ENCODE data around the gene TMEM232.
A peak's percentile ranks its signal among the peaks of the same experiment; 100 is the strongest.
"Not testable (repeated sequence)": the region's sequence is repeated elsewhere in the genome, so short reads cannot be mapped to it uniquely, and the experiment has no call there.

Gene TMEM232

DNA sequence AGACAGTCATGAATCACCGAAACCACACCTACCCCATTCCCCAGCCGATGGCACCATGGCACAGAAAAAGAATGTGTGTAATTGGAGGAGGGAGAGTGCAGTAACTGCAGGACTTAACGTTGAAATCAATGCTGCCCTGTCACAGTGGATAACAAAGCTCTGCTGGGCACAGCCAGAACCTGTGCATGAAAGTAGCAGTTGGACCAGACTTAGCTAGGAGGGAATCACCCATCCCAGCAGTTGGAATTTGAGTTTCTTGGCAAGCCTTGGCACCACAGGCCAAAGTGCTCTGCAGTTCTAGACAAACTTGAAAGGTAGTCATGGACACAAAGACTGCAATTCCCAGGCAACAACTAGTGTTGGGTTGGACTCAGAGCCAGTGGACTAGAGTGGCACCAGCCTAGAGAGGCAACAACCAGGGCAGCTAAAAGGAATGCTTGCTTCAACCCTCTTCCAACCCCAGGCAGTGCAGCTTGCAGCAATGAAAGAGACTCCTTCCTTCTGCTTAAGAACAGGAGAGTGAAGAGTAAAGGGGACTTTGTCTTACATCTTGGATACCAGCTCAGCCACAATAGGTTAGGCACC is 19.1 kb downstream of the TMEM232 start:
- no peak overlapping the region for H3K4me3 ChIP-seq (ENCODE audit: low read depth, low read length)
- TF ChIP-seq, protein P1, sequence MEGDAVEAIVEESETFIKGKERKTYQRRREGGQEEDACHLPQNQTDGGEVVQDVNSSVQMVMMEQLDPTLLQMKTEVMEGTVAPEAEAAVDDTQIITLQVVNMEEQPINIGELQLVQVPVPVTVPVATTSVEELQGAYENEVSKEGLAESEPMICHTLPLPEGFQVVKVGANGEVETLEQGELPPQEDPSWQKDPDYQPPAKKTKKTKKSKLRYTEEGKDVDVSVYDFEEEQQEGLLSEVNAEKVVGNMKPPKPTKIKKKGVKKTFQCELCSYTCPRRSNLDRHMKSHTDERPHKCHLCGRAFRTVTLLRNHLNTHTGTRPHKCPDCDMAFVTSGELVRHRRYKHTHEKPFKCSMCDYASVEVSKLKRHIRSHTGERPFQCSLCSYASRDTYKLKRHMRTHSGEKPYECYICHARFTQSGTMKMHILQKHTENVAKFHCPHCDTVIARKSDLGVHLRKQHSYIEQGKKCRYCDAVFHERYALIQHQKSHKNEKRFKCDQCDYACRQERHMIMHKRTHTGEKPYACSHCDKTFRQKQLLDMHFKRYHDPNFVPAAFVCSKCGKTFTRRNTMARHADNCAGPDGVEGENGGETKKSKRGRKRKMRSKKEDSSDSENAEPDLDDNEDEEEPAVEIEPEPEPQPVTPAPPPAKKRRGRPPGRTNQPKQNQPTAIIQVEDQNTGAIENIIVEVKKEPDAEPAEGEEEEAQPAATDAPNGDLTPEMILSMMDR (conservative IDR thresholded peaks at IDR 0.05; ENCODE audit: low read depth, low read length): no peak
- no peak for DNase-seq (ENCODE audit: low read depth)

DNA sequence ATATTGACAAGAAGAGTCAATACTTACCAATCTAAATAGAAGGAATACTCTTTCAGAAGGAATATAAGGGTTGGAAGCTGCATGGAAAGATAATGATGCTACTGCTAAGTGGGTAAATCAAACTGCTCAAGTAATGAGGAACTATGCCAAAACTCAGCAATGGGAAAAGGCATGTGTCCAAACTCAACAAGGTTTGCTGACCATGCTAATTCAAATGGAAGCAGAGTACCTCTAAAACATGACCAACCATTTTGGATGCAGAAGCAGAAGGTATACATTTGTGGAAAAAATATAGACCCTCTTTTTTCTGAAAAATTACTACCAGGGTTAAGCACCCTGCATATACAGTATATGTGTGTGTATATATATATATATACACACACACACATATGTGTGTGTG is 21.1 kb downstream of the TMEM232 start:
- DNase-seq (ENCODE audit: low read depth): no peak
- TF ChIP-seq, protein P1 (conservative IDR thresholded peaks at IDR 0.05; ENCODE audit: low read depth, low read length): no peak
- no peak overlapping the region for H3K4me3 ChIP-seq (ENCODE audit: low read depth, low read length)

DNA sequence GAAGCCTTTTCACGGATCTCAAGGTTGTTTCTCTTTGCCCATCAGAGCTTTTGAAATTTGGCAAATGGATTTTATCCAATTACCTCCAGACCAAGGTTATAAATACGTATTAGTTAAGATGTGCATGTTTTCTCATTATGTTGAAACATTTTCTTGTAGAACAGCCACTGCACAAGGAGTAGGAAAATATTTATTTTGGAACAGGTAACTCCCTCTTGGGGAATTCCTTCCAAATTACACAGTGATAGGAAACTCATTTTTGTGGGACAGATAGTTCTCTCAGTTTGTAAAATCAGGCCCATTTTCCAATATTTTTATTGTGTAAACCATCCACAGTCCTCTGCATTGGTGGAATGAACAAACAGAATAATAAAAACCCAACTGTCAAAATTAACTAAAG is 23.0 kb downstream of the TMEM232 start:
- no peak overlapping the region for H3K4me3 ChIP-seq (ENCODE audit: low read depth, low read length)
- TF ChIP-seq, protein P1 (conservative IDR thresholded peaks at IDR 0.05; ENCODE audit: low read depth, low read length): no peak
- DNase-seq (ENCODE audit: low read depth): no peak

DNA sequence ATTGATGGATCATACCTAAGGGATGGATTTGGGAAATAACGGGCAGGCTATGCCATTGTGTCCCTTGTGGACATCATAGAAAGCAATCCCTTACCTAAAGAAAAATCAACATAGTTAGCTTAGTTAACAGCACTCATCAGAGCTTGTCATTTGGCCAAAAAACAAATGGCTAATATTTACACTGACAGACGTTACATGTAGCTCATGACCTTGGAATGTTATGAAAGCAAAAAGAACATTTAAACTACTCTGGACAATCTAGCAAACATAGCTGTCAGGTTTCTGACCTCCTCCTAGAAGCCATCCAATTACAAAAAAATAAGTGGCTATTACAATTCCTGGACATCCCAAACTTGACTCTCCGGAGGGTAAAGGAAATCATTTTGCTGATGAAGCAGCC is 23.8 kb downstream of the TMEM232 start:
- no peak overlapping the region for H3K4me3 ChIP-seq (ENCODE audit: low read depth, low read length)
- peak; percentile 4 for DNase-seq (ENCODE audit: low read depth)
- TF ChIP-seq, protein P1 (conservative IDR thresholded peaks at IDR 0.05; ENCODE audit: low read depth, low read length): no peak

DNA sequence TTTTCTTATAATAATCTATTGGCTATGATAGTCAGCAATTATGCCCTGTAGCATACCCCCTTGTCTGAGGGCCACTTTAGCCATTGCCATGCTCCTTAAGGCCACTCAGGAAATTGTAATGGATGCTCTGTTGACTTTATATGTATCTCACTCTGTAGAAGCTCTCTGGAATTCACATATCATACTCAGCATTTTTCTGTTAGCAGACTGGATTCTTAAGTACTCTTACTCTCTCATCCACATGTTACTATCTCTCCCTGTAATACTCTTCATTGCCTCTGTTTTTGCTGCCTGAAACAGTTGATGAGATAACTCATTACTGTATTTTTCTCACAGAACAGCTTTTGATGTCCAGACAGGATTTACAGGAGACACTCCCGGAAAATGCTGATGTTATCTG is 24.2 kb downstream of the TMEM232 start:
- peak; percentile 22 for DNase-seq (ENCODE audit: low read depth)
- H3K4me3 ChIP-seq (ENCODE audit: low read depth, low read length): no peak overlapping the region
- TF ChIP-seq, protein P1 (conservative IDR thresholded peaks at IDR 0.05; ENCODE audit: low read depth, low read length): no peak

DNA sequence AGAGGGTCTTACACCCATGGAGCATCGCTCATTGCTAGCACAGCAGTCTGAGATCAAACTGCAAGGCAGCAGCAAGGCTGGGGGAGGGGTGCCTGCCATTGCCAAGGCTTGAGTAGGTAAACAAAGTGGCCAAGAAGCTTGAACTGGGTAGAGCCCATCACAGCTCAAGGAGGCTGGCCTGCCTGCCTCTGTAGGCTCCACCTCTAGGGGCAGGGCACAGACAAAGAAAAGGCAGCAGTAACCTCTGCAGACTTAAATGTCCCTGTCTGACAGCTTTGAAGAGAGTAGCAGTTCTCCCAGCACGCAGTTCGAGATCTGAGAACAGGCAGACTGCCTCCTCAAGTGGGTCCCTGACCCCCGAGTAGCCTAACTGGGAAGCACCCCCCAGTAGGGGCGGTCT is 33.8 kb downstream of the TMEM232 start:
- not testable (repeated sequence) for H3K4me3 ChIP-seq (ENCODE audit: low read depth, low read length); DNase-seq (ENCODE audit: low read depth)

DNA sequence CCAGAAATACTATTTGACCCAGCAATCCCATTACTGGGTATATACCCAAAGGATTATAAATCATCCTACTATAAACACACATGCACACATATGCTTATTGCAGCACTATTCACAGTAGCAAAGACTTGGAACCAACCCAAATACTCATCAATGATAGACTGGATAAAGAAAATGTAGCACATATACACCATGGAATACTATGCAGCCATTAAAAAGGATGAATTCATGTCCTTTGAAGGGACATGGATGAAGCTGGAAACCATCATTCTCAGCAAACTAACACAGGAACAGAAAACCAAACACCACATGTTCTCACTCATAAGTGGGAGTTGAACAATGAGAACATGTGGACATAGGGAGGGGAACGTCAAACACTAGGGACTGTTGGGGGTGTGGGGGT is 35.9 kb downstream of the TMEM232 start:
- not testable (repeated sequence) for DNase-seq (ENCODE audit: low read depth); H3K4me3 ChIP-seq (ENCODE audit: low read depth, low read length)

DNA sequence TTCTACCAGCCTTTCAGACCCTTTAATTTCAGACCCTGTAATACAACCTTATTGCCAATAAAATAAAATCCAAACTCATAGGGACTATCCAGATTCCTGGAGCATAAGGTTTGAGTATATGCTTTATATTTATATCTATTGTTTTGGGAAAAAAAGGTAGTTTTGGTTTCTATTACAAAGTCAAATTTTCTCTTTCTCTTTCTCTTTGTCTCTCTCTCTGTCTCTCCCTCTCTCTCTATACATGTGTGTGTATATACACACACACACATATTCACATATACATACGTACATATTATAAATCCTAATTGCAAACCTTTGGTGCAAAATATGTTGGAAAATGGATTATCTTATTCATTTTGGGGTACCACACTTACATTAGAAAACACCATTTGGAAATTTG is 39.0 kb downstream of the TMEM232 start:
- no peak overlapping the region for H3K4me3 ChIP-seq (ENCODE audit: low read depth, low read length)
- TF ChIP-seq, protein P1 (conservative IDR thresholded peaks at IDR 0.05; ENCODE audit: low read depth, low read length): no peak
- DNase-seq (ENCODE audit: low read depth): no peak
